ENCODE measurements around the gene VMAC. TPM values are rescaled to one million over a fixed set of nuclear protein-coding genes. Genes with fewer than 3 reads are reported as not detected.

The VMAC gene
- total and polyA plus RNA-seq, 8 donors: 3.6 to 60.8 (median 6.7) TPM

DNA sequence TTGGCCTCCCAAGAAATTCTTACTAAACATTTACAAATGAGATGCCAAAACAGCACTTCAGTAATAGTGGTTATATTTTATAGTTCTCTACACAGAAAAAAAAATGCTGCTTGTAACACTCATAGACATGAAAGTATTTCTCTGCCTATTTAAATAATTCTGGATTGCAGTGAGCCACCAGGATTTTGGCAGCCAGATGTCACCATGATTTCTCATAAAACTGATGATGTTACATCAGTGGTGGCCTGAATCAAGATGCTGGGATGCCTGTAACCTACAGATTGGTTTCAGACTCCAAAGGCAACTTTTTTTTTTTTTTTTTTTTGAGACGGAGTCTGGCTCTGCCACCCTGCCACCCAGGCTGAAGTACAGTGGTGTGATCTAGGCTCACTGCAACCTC lies 6.7 kb downstream of the VMAC start:
- DNase-seq: no peak
- no peak overlapping the region for H3K4me3 ChIP-seq
- 83 to 100% (median 100%) methylated on average over 1 of the region's 1 CpG for WGBS, 5 donors
- peaks cover 17 to 62% (median 43%) of the 10 kb centered on the region in 4 donors for H3K4me1 ChIP-seq
- no peaks in the 10 kb centered on the region for H3K9me3 ChIP-seq
- intact Hi-C loops (cut with DNase I; ENCODE audit: low total_unique reads): no loop called here
- no peaks in the 10 kb centered on the region for H3K27me3 ChIP-seq
- no peak overlapping the region for H3K27ac ChIP-seq
- peaks cover 15 to 45% (median 40%) of the 10 kb centered on the region in 4 donors for H3K36me3 ChIP-seq
- TF ChIP-seq POLR2A (IDR thresholded peaks at IDR 0.05) (no peak), CTCF (IDR thresholded peaks at IDR 0.05) (no peak), EP300 (IDR thresholded peaks at IDR 0.05) (no peak), POLR2AphosphoS5 (IDR thresholded peaks at IDR 0.05) (no peak)

DNA sequence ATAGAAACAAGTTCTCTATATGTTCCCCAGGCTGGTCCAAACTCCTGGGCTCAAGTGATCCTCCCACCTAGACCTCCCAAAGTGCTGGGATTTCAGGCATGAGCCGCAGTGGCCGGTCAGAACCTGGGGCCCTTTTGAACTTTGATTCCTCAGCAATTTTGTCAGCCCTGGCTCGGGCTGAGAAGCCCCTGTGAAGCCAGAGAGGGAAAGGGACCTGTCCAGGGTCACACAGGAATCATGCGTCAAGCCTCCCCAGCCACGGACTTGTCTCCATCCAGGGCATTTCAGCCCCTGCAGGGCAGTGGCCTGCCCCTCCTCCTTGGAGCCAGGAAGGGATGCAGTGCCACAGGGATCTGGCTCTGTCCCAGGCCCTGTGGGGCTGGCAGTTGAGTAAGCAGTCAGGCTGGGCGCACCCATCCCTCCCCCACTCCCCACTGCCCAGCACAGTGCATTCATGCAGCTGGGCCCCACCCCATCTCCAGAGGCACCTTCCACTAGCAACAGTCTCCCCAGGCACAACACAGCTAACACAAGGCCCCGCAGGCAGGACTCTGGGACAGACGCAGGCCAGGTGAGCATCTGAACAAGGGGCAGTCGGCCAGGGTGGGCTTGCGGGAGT lies 9.2 kb downstream of the VMAC start, which contains the start of gene CAPS:
CAPS (plus strand) TSS at position 516 of the 619 bp plus-strand sequence. CDS start 153 bp downstream, outside the sequence.
- no peak for TF ChIP-seq EP300 (IDR thresholded peaks at IDR 0.05)
- TF ChIP-seq POLR2AphosphoS5 (IDR thresholded peaks at IDR 0.05): peak in 2 of 3 donors; percentile 54 to 67
- peak in 1 of 4 donors; percentile 22 for TF ChIP-seq POLR2A (IDR thresholded peaks at IDR 0.05)
- no peak for TF ChIP-seq CTCF (IDR thresholded peaks at IDR 0.05)
- Histone ChIP-seq H3K4me3 (peak within 1 kb of the TSS; percentile 16 to 37 (median 30)), H3K4me1 (peaks cover 21 to 48% (median 35%) of the 10 kb centered on the region in 4 donors), H3K27me3 (no peaks in the 10 kb centered on the region), H3K9me3 (no peaks in the 10 kb centered on the region), H3K27ac (peak within 1 kb of the TSS; percentile 66 to 84 (median 81)), H3K36me3 (peaks cover 37 to 68% (median 61%) of the 10 kb centered on the region in 4 donors)
- WGBS, 5 donors: 40 to 52% (median 43%) methylated on average over 3 to 10 of the region's 10 CpGs
- intact Hi-C loops (cut with DNase I; ENCODE audit: low total_unique reads): no loop called here
- peak; percentile 91 to 93 for DNase-seq

- 26 to 60% (median 49%) methylated on average over 3 to 22 of the region's 22 CpGs for WGBS, 5 donors
- no peaks in the 10 kb centered on the region for H3K9me3 ChIP-seq
- H3K27me3 ChIP-seq: no peaks in the 10 kb centered on the region
- H3K27ac ChIP-seq: peak overlapping the region; percentile 66 to 84 (median 81)
- intact Hi-C loops (cut with DNase I; ENCODE audit: low total_unique reads): no loop called here
- H3K36me3 ChIP-seq: peaks cover 36 to 68% (median 61%) of the 10 kb centered on the region in 4 donors
- H3K4me3 ChIP-seq: peak overlapping the region; percentile 16 to 37 (median 30)
- TF ChIP-seq POLR2AphosphoS5 (IDR thresholded peaks at IDR 0.05): no peak
- no peak for TF ChIP-seq EP300 (IDR thresholded peaks at IDR 0.05)
- no peak for TF ChIP-seq CTCF (IDR thresholded peaks at IDR 0.05)
- TF ChIP-seq POLR2A (IDR thresholded peaks at IDR 0.05): no peak
- DNase-seq: peak in 1 of 2 donors; percentile 27
- H3K4me1 ChIP-seq: peaks cover 21 to 43% (median 32%) of the 10 kb centered on the region in 4 donors
Observed at GRCh38 chr19:5914358-5914774, 9.7 kb downstream of the VMAC start.

DNA sequence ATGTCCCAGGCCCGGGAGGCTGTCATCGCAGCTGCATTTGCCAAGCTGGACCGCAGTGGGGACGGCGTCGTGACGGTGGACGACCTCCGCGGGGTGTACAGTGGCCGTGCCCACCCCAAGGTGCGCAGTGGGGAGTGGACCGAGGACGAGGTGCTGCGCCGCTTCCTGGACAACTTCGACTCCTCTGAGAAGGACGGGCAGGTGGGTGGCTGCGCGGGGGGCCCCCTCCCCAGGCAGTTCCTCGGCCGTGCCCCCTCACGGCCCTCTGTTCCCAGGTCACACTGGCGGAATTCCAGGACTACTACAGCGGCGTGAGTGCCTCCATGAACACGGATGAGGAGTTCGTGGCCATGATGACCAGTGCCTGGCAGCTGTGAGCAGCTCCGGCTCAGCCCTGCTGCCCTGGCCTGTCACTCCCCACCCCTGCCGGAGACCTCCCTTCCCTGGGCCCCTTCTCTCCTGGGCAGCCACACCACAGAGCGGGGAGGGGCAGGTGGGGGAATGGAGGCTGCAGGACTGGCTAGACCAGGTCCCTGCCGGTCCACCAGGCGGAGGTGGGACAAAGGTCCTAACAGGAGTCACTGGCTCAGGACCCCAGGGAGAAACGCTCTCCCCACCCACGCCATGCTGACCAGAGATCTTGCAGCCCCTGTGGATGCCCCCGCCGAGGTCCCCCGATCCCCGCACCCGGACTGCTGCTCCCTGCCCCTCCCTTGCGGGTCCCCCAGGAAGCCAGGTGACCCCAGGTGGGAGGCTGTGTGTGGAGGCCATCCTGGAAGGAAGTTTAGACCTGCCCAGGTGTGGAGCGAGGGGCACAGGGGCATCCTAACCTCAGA lies 10.5 kb downstream of the VMAC start:
- peaks cover 21 to 35% (median 30%) of the 10 kb centered on the region in 4 donors for H3K4me1 ChIP-seq
- peak overlapping the region; percentile 66 to 84 (median 81) for H3K27ac ChIP-seq
- intact Hi-C loops (cut with DNase I; ENCODE audit: low total_unique reads): no loop called here
- 35 to 71% (median 42%) methylated on average over 22 to 42 of the region's 42 CpGs for WGBS, 5 donors
- H3K9me3 ChIP-seq: no peaks in the 10 kb centered on the region
- peak overlapping the region; percentile 16 to 37 (median 30) for H3K4me3 ChIP-seq
- H3K27me3 ChIP-seq: no peaks in the 10 kb centered on the region
- peak in 2 of 3 donors; percentile 13 to 43 for TF ChIP-seq POLR2AphosphoS5 (IDR thresholded peaks at IDR 0.05)
- no peak for TF ChIP-seq EP300 (IDR thresholded peaks at IDR 0.05)
- DNase-seq: peak; percentile 80 to 94
- peaks cover 33 to 68% (median 61%) of the 10 kb centered on the region in 4 donors for H3K36me3 ChIP-seq

All from stomach (tissue), 9 donors.